GM20431 (cell line): ENCODE results near the gene MEF2B.

Experiments
- in situ Hi-C: fragments of 300-500 bp; cut with MseI, MboI; formaldehyde crosslinking; loops from one replicate; pipeline ENCODE4 v1.15.0; 2020; ENCODE audit warnings: low sequenced_read_pairs; ENCODE audit not compliant: unreplicated experiment

MEF2B gene

GRCh38 chr19:19170053-19170872, at the start of gene MEF2B:
Gene MEF2B (minus strand): TSS chr19:19170263. CDS start chr19:19150735, 19,528 bp downstream.
- in situ Hi-C loops = no loop called here

- in situ Hi-C loops = no loop called here
Observed at GRCh38 chr19:19218911-19219310, 48.8 kb upstream of the MEF2B start.

- in situ Hi-C loops = no loop called here
Observed at GRCh38 chr19:19217099-19217498, 47.0 kb upstream of the MEF2B start.

- in situ Hi-C loops = no loop called here
Observed at GRCh38 chr19:19215792-19216191, 45.7 kb upstream of the MEF2B start.

DNA sequence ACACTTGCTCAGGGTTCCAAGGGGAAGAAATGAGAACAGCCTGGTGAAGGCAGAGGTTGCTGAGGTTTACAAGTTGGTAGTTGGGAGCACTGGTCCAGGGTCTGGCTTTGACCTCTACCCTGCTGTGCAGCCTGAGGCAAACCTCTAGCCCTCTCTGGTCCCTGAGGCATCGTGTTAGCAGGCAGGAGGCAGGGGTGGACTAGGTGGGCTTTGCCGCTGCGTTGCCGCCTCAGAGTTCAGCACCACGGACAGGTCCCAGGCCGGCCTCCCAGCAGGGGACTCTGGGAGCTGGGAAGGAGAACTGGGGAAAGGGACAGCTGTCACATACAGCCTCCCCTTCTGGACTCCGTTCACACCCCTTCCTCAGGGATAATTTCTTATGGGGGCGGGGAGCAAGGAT, 44.8 kb upstream of the MEF2B start:
- in situ Hi-C loops = no loop called here

DNA sequence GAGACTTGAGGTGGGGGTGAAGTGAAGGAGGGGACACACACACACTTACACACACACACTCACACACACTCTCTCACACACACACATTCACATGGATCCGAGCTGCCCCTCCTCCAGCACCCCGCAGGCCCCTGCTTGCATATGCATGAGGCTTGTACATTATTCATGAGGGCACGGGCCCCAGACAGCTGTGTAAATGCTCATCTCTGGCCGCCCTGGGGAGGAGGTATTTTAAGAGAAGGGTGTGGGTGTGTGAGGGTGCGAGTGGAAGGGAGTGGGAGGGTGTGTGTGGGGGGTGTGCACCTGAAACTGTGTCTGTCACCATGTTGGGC, 44.1 kb upstream of the MEF2B start:
- in situ Hi-C loops = no loop called here

- in situ Hi-C loops = no loop called here
Observed at GRCh38 chr19:19213426-19214158, 43.5 kb upstream of the MEF2B start.

DNA sequence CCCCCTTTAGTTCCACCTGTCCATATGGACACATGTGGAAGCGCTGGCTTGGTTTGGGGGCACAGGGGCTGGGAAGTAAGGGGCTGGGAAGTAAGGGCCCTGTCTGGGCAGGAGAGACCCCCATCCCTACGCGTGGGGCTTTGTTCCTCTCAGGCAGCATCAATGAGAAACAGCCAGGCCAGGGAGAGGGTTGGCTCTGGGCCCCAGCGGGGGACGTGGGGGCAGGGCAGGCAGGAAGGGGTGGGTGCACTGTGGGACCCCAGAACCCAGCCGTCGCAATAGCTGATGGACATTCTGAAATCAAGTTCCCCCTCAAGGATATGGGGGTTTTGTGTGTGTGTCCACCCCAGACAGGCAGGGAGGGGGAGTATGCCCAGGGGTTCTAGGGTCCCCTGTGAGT, 42.9 kb upstream of the MEF2B start:
- in situ Hi-C loops = no loop called here

DNA sequence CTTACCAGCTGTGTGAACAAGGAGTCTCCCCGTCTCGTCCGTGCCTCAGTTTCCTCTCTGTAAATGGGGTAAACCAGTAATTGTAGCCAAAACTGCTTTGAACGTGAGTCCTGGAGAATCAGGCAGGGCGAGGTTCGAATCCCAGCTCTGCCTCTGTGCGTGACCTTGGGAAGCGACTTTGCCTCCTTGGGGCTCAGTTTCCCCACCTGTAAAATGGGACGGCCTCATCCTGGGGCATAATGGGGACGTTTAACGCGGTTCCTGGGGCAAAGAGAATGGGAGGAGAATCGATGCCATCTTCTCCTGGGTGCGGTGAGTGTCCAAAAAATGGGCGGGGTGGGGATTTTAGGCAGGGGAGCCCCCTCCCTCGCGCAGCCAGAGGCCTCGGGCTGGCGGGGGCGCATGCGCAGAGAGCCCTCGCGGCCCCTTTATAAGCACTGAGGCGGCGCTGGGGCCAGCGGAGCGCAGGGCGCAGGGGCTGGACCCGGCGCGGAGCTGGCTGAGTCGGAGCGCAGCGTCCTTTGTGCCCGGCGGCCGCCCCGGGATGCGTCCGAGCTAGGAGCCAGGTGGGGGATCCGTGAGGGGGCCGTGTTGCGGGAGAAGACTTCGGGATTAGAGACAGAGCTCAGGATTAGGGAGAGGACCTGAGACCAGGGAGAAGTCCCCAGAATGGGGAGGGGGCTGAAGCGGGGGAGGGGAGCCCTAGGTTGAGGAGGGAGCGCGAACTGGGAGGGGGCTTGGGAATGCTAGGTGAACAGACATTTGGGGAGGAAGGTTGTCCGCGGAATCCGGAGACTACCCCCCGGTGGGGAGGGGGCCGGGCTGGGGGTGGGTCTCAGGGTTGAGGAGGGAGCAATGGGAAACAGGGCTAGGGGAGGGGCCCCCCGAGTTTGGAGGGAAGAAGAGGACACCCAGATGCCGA, 41.7 kb upstream of the MEF2B start, which contains the start of gene NCAN:
TSS of gene NCAN (plus strand) at position 460 of the 922 bp plus-strand sequence. CDS start 4,996 bp downstream, outside the sequence.
- in situ Hi-C loops = no loop called here

- in situ Hi-C loops = no loop called here
Observed at GRCh38 chr19:19209372-19209771, 39.3 kb upstream of the MEF2B start.

DNA sequence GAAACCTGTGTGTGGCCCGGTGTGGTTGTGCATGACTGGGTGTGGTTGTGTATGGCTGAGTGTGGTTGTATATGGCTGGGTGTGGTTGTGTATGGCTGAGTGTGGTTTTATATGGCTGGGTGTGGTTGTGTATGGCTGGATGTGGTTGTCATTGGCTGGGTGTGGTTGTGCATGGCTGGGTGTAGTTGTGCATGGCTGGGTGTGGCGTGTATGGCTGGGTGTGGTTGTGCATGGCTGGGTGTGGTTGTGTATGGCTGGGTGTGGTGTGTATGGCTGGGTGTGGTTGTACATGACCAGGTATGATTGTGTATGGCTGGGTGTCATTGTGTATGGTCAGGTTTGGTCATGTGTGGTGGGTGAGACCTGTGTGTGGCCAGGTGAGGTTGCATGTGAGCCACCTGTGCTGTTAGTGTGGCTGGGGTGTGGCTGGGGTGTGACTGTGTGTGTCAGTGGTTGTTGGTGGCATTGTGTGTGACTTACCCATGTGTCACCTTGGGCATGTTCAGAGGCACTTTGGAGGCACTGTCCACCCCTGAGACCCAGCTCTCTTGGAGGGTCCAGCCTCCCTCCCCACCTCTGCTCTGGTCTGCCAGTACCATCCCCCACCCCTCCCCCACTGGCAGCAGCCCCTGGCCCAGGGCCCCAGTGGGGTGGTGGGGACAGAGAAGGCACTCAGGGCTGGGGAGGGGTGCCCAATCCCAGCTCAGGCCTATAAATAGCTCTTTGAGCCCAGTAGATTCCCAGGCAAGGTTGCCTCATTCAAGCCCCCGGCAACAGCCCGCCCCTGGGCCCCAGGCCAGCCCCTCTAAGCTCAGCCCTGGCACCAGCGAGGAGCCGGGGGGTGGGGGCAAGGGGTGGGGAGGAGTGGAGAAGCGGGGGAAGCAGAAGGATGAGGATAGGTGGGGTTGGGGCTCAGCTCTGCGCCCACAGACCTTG, 37.8 kb upstream of the MEF2B start:
- in situ Hi-C loops = no loop called here

DNA sequence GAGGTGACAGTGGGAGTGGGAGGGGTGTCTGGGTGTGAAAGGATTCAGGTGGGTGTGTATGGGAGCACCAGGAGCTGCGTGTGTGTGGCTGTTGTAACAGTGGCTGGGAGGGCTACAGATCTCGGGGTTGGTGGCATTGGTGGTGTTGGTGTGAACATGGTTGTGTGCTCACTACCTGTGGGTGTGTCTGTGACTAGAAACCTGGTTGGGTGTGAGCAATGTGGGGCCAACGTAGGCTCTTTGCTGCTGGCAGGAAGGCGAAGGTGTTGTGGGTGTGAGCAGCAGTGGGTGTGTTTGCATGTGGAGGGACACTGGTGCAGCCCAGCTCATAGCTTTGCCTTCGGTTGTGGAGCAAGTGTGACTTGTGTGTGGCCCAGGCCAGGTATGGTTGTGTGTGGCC, 36.9 kb upstream of the MEF2B start:
- in situ Hi-C loops = no loop called here

DNA sequence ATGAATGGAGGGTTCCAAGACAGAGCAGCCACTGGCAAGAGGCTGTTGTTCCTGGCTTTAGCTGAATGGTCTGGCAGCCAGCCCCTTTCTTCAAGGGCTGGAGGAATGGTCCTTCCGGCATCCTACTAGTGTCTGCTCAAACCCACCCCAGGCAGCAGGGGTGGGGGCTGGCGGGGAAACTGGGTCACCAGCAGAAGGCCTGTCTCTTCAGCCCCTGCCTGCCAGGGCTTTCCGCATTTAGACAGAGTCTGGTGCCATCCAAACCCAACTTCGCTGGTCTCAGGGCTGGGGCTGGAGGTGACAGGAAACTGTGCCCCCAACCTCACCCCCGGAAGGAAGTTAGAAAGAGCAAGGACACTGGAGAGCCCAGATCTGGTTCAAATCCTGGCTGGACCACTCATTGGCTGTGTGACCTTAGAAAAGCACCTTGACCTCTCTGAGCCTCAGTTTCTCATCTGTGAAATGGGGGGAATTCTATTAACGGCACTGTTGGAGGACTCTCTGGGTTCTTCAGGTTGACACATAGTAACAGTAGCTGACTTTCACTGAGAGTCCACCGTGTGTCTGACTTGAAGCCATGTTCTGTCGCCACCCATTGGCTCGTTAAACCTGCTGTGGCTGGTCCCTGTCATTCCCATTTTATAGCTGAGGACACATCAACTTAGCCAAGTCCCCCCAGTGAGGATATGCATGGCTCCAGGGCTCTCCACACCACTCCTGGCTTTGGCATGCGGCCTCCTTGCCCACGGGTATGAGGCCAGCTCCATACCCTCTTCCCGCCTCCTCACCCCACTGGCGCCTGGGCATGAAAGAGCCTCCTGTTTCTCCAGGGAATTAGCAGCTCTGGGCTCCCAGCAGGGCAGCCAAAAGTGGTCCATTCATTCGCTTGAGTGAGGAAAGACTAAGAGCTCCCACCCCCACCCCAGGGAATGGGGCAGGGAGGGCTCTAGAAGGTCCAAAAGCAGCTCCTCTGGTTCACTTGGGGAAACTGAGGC, 35.6 kb upstream of the MEF2B start:
- in situ Hi-C loops = no loop called here

DNA sequence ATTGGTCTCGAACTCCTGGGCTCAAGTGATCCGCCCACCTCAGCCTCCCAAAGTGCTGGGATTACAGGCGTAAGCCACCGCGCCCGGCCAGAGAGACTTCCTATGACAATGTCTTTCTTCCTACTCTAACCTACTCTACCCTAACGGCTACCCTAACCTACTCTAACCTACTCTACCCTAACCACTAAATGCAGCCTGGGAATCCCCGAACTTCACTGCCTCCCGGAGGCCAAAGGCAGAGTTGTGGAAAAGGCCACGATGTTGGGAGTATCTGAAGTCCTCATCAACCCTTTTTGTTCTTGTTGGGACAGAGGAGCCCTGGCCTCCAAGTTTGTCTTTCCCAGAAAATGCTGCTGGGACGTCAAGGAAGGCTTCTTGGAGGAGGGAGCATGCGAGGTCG, 34.1 kb upstream of the MEF2B start:
- in situ Hi-C loops = no loop called here

DNA sequence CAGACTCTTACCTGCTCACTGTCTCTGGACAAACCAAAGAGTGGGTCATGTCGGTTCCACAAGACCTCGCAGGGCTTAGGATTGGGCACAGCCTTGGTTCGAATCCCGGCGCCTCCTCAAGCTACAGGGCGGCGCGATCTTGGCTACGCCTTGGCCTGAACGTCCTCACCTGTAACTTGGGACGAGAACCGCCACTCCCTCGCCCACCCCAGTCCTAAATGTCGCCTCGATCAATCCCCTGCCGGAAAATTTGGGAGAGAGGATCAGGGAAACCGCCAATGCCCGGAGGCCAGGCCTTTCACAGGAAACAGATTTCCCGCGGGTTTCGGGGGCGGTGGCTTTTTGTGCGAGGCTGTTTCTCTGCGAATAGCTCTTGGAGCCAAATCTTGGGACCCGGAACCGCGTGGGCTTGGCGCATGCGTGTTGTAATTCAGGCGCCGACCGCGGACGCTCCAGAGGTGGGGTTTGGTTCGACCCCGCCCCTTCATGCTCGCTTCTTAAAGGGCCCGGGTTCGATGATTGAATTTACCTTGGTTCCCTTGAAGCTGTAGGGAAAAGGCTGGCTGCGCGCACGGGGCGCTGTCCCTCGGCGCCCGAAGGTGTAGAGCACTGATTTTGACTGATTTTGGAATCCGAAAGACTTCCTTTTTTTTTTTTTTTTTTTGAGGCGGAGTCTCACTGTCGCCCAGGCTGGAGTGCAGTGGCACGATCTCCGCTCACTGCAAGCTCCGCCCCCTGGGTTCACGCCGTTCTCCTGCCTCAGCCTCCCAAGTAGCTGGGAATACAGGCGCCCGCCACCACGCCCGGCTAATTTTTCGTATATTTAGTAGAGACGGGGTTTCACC, 33.2 kb upstream of the MEF2B start, which contains the start of gene NR2C2AP:
TSS of gene NR2C2AP (minus strand) at position 403 of the 845 bp plus-strand sequence. CDS start at position 49, 354 bp downstream.
- in situ Hi-C loops = no loop called here

DNA sequence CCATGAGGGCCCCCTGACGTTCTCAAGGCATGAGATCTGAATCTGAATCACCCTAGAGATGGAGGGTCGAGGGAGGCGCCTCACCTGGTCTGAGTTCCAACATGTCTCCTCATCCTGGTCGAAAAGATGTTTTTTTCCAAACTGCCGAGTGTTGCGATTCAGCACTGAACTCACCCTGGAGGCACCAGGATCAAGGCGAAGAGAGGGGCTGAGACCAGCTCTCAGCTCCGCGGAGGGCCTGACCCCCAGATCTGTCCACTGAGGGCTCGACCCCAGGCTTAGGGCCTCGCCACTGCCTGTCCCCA, 32.6 kb upstream of the MEF2B start:
- in situ Hi-C loops = no loop called here
